Astrocyte (in vitro differentiated cells and primary cell): ENCODE measurements around the gene NINL.

ENCODE experiments used
- CTCF ChIP-seq: IDR thresholded peaks from 2 replicates; pipeline ENCODE4 v1.5.1; 2011; ENCODE audit warnings: low read depth, mild to moderate bottlenecking, inconsistent platforms, low read length, moderate library complexity; ENCODE audit not compliant: insufficient read depth
- EZH2 ChIP-seq: IDR thresholded peaks from 2 replicates; pipeline ENCODE4 v1.6.1; 2012; ENCODE audit warnings: mild to moderate bottlenecking, low read length, inconsistent platforms; ENCODE audit not compliant: insufficient read depth

GRCh38 chr20:25563876-25564275 lies 21.5 kb downstream of the NINL start:
- no peak for TF ChIP-seq EZH2
- no peak for TF ChIP-seq CTCF
